Heart left ventricle (tissue), 16 donors: ENCODE results near the gene BRWD1. TPM values are rescaled to one million over a fixed set of nuclear protein-coding genes. Genes with fewer than 3 reads are reported as not detected.

Experiments used
- ATAC-seq, 4 donors: fragments of 200-7000 bp; cut with Tn5 transposase; one replicate each; pipeline ENCODE4 v1.9.1; 2020 to 2022; ENCODE audit warnings: moderate library complexity in 4 of 4, mild to moderate bottlenecking in 3 of 4, moderate number of reproducible peaks in 1 of 4
- DNase-seq, 5 donors: peaks; one replicate each; pipeline ENCODE4 v3.0.0-alpha.2; 2020
- H3K27ac ChIP-seq, 12 donors: fragments of 200-600 bp; sonication (generic) in 4 of 12; one replicate each; pipeline versions ENCODE4 v1.5.0 to v1.8.0; 2016 to 2022; ENCODE audit warnings: mild to moderate bottlenecking in 2 of 12
- H3K27me3 ChIP-seq, 9 donors: fragments of 200-600 bp; sonication (generic) in 2 of 9; one replicate each; pipeline versions ENCODE4 v1.5.1 to v1.8.0; 2016 to 2022; ENCODE audit warnings: mild to moderate bottlenecking in 3 of 9
- H3K36me3 ChIP-seq, 9 donors: fragments of 200-600 bp; sonication (generic) in 2 of 9; one replicate each; pipeline versions ENCODE4 v1.5.0 to v1.8.0; 2018 to 2022; ENCODE audit warnings: mild to moderate bottlenecking in 2 of 9
- H3K4me1 ChIP-seq, 12 donors: fragments of 200-600 bp; sonication (generic) in 4 of 12; one replicate each; pipeline versions ENCODE4 v1.5.0 to v1.8.0; 2016 to 2022; ENCODE audit warnings: mild to moderate bottlenecking in 3 of 12
- H3K4me3 ChIP-seq, 12 donors: fragments of 200-600 bp; sonication (generic) in 4 of 12; one replicate each; pipeline versions ENCODE4 v1.5.0 to v1.8.0; 2017 to 2022; ENCODE audit warnings: mild to moderate bottlenecking in 9 of 12, moderate library complexity in 4 of 12
- H3K9me3 ChIP-seq, 12 donors: fragments of 200-600 bp; sonication (generic) in 4 of 12; one replicate each; pipeline versions ENCODE4 v1.5.0 to v1.8.0; 2016 to 2022; ENCODE audit warnings: mild to moderate bottlenecking in 1 of 12
- CTCF ChIP-seq, 12 donors: fragments of 200-600 bp; sonication (generic) in 4 of 12; IDR thresholded peaks; one replicate each; pipeline versions ENCODE4 v1.5.0 to v1.8.0; 2018 to 2022; ENCODE audit warnings: antibody characterized with exemption in 12 of 12, mild to moderate bottlenecking in 5 of 12
- POLR2A ChIP-seq, 2 donors: fragments of 450-650 bp; IDR thresholded peaks; one replicate each; pipeline ENCODE4 v1.6.1; 2017; ENCODE audit warnings: antibody characterized with exemption in 2 of 2, mild to moderate bottlenecking in 2 of 2, moderate library complexity in 2 of 2
- WGBS, 4 donors: extraction: QIAGEN DNeasy Blood & Tissue Kit in 2 of 4; methylation state at CpG; one replicate each; pipeline versions ENCODE4 v1.1.5 to v1.1.7; 2013 to 2018; 5-methylcytosine and 5-hydroxymethylcytosine counted together
- intact Hi-C, 10 donors: fragments of 100-400 bp; cut with DNase I; formaldehyde crosslinking; loops; one replicate each; pipeline versions ENCODE4 v1.11.1 to v1.14.2; 2022
- polyA plus RNA-seq, 2 donors: library from polyadenylated mRNA; stranded (reverse); fragments of 200-250 nt; gene quantifications; one replicate each; pipeline ENCODE4 v1.2.3, GENCODE V29; 2013
- total RNA-seq, 9 donors: library from RNA; depleted of rRNA in 2 of 9; stranded (reverse); fragments of >200 nt in 2 of 9; fragmentation: NEBNext Ultra II Directional in 3 of 9; extraction: Animal tissue kit (Norgen Biotek cat#: 25700) in 3 of 9; gene quantifications; one replicate each; pipeline versions ENCODE4 v1.1.0 to v1.2.4, GENCODE V29; 2016 to 2023
- donor health status: ischemic (EF 13 %, LVEDD 7.1; RV severe dilation, severe dysfunction).
- donor health status: healthy with polysubstance abuse.
- donor health status: DM: no; HTN: yes; CAD: no.
- donor health status: DM: no; HTN: no; CAD: no.
- donor health status: ischemic (EF 25% LVEDD 6.9; RV normal size, moderate dysfunction).
- donor health status: ischemic (EF 25% LVEDD 5.7; RV mildly dilated, moderate dysfunction).
- donor health status: healthy.
- donor health status: DM: yes; HTN: yes; CAD: no.
- donor health status: ischemic (EF 35%, LVEDD 5.7; RV mildly dilated, moderate dysfunction).
- donor health status: nonischemic (EF 11% LVEDD 7.7; RV severe dilation, severe dysfunction).
- donor health status: DM: yes; HTN: yes; CAD: no.
- donor health status: PGD.
- donor health status: ischemic (EF 29% LVEDD 5.4; RV normal size, mild dysfunction).
- donor health status: nonischemic (EF 23%, LVEDD 6.1; RV moderate dilation, normal function).

BRWD1 gene
- total and polyA plus RNA-seq, 11 donors: 9.7 to 44.5 (median 32.0) TPM

- Histone ChIP-seq H3K27me3 (no peaks in the 10 kb centered on the region), H3K4me1 (peaks cover 0 to 5% (median 0%) of the 10 kb centered on the region in 12 donors), H3K4me3 (no peak overlapping the region), H3K36me3 (peaks cover 0 to 100% (median 78%) of the 10 kb centered on the region in 9 donors), H3K27ac (no peak overlapping the region), H3K9me3 (no peaks in the 10 kb centered on the region)
- DNase-seq (no peak), ATAC-seq (no peak)
- intact Hi-C loops: no loop called here
- WGBS, 4 donors: 94 to 97% (median 96%) methylated on average over 4 of the region's 4 CpGs
- TF ChIP-seq CTCF (IDR thresholded peaks at IDR 0.05) (no peak), POLR2A (IDR thresholded peaks at IDR 0.05) (no peak)
Observed at GRCh38 chr21:39218082-39218409, 95.4 kb downstream of the BRWD1 start.

GRCh38 chr21:39217356-39218081 lies 95.9 kb downstream of the BRWD1 start:
- Histone ChIP-seq H3K4me3 (no peak overlapping the region), H3K36me3 (peaks cover 0 to 100% (median 82%) of the 10 kb centered on the region in 9 donors), H3K27me3 (no peaks in the 10 kb centered on the region), H3K9me3 (no peaks in the 10 kb centered on the region), H3K27ac (no peak overlapping the region), H3K4me1 (peaks cover 0 to 5% (median 0%) of the 10 kb centered on the region in 12 donors)
- TF ChIP-seq CTCF (IDR thresholded peaks at IDR 0.05) (no peak), POLR2A (IDR thresholded peaks at IDR 0.05) (no peak)
- DNase-seq: no peak
- 89 to 92% (median 91%) methylated on average over 3 of the region's 3 CpGs for WGBS, 4 donors
- no peak for ATAC-seq
- intact Hi-C loops: no loop called here

- Histone ChIP-seq H3K36me3 (peaks cover 0 to 100% (median 87%) of the 10 kb centered on the region in 9 donors), H3K27me3 (no peaks in the 10 kb centered on the region), H3K4me1 (peaks cover 0 to 5% (median 0%) of the 10 kb centered on the region in 12 donors), H3K27ac (no peak overlapping the region), H3K9me3 (no peaks in the 10 kb centered on the region), H3K4me3 (no peak overlapping the region)
- DNase-seq: no peak
- intact Hi-C loops: no loop called here
- WGBS, 4 donors: 72 to 81% (median 77%) methylated on average over 2 of the region's 2 CpGs
- ATAC-seq: no peak
- TF ChIP-seq POLR2A (IDR thresholded peaks at IDR 0.05) (no peak), CTCF (IDR thresholded peaks at IDR 0.05) (no peak)
Observed at GRCh38 chr21:39216290-39216689, 97.1 kb downstream of the BRWD1 start.

- DNase-seq (no peak), ATAC-seq (no peak)
- no peak overlapping the region for H3K4me3 ChIP-seq
- intact Hi-C loops: no loop called here
- TF ChIP-seq CTCF (IDR thresholded peaks at IDR 0.05): no peak
- no peak for TF ChIP-seq POLR2A (IDR thresholded peaks at IDR 0.05)
- no peaks in the 10 kb centered on the region for H3K27me3 ChIP-seq
- peaks cover 0 to 100% (median 90%) of the 10 kb centered on the region in 9 donors for H3K36me3 ChIP-seq
- WGBS, 4 donors: 95 to 98% (median 97%) methylated on average over 7 of the region's 7 CpGs
- no peak overlapping the region for H3K27ac ChIP-seq
- H3K4me1 ChIP-seq: no peaks in the 10 kb centered on the region
- no peaks in the 10 kb centered on the region for H3K9me3 ChIP-seq
Observed at GRCh38 chr21:39215078-39215477, 98.4 kb downstream of the BRWD1 start.
